B cell (primary cell): ENCODE results near the gene HIC2. TPM values are rescaled to one million over a fixed set of nuclear protein-coding genes. Genes with fewer than 3 reads are reported as not detected.
"Not testable (repeated sequence)": the region's sequence is repeated elsewhere in the genome, so short reads cannot be mapped to it uniquely, and the experiment has no call there.

Source experiments
- ATAC-seq: fragments of 200-7000 bp; cut with Tn5 transposase; one replicate; pipeline ENCODE4 v1.10.0; 2021; ENCODE audit warnings: low read depth, mild to moderate bottlenecking, moderate number of reproducible peaks, moderate library complexity
- CTCF ChIA-PET: fragments of 350-600 bp; sonication (Branson Sonifier 250); formaldehyde crosslinking; loops from one replicate; lab custom pipeline; 2021; ENCODE audit warnings: antibody characterized with exemption, inconsistent platforms; lab: Charles Lee
- POLR2A ChIA-PET: fragments of 350-600 bp; sonication (Branson Sonifier 250); formaldehyde crosslinking; loops from one replicate; lab custom pipeline; 2021; ENCODE audit warnings: antibody characterized with exemption; lab: Charles Lee
- DNase-seq: peaks from one replicate; pipeline ENCODE4 v3.0.0; 2013
- H2AFZ ChIP-seq: 2 replicates; pipeline ENCODE4 v1.6.1; 2012; ENCODE audit warnings: mild to moderate bottlenecking, low read depth, low read length; ENCODE audit not compliant: insufficient read depth, poor library complexity, severe bottlenecking
- H3K27ac ChIP-seq, 2 donors: 1 replicate in 1 of 2; 2 replicates in 1 of 2; pipeline ENCODE4 v1.5.1; 2012 to 2013; ENCODE audit warnings: low read length in 2 of 2, mild to moderate bottlenecking in 2 of 2, moderate library complexity in 1 of 2
- H3K27me3 ChIP-seq, 4 experiments: fragments of 200-600 bp in 1 of 4; sonication (generic) in 1 of 4; replicated peaks in 1 of 4; 1 replicate in 2 of 4; 2 replicates in 2 of 4; pipeline versions ENCODE4 v1.6.1 to v1.7.0; 2013 to 2016; ENCODE audit warnings: low read length in 3 of 4, mild to moderate bottlenecking in 2 of 4, mixed read lengths in 1 of 4, moderate library complexity in 1 of 4; ENCODE audit not compliant: insufficient read depth in 4 of 4, control insufficient read depth in 3 of 4; ENCODE audit errors: control extremely low read depth in 1 of 4
- H3K36me3 ChIP-seq, 2 experiments: replicated peaks in 1 of 2; 1 replicate in 1 of 2; 2 replicates in 1 of 2; pipeline versions ENCODE4 v1.6.1 to v1.7.1; 2013; ENCODE audit warnings: low read length in 1 of 2; ENCODE audit not compliant: insufficient read depth in 2 of 2, control insufficient read depth in 1 of 2; ENCODE audit errors: control extremely low read depth in 1 of 2, extremely low read depth in 1 of 2
- H3K4me1 ChIP-seq, 2 donors: fragments of 200-600 bp in 1 of 2; sonication (generic) in 1 of 2; 1 replicate in 1 of 2; 2 replicates in 1 of 2; pipeline versions ENCODE4 v1.5.1 to v1.6.1; 2013 to 2017; ENCODE audit warnings: low read length in 2 of 2; ENCODE audit not compliant: control insufficient read depth in 2 of 2, insufficient read depth in 2 of 2
- H3K4me2 ChIP-seq: replicated peaks from 2 replicates; pipeline ENCODE3; 2012; ENCODE audit warnings: mild to moderate bottlenecking, low read depth, low read length; ENCODE audit not compliant: poor library complexity, severe bottlenecking
- H3K4me3 ChIP-seq, 5 experiments: fragments of 200-600 bp in 1 of 5; sonication (generic) in 1 of 5; 1 replicate in 3 of 5; 2 replicates in 2 of 5; pipeline versions ENCODE4 v1.5.1 to v1.7.0; 2011 to 2016; ENCODE audit warnings: low read length in 4 of 5, mild to moderate bottlenecking in 4 of 5, low read depth in 2 of 5, control low read depth in 1 of 5, moderate library complexity in 1 of 5; ENCODE audit not compliant: insufficient read depth in 1 of 5; ENCODE audit errors: control extremely low read depth in 1 of 5, extremely low read depth in 1 of 5
- H3K79me2 ChIP-seq: fragments of 200-600 bp; sonication (generic); one replicate; pipeline ENCODE4 v1.6.0; 2016; ENCODE audit warnings: low read length; ENCODE audit not compliant: control insufficient read depth, insufficient read depth
- H3K9ac ChIP-seq: fragments of 200-600 bp; sonication (generic); 2 replicates; pipeline ENCODE4 v1.6.1; 2017; ENCODE audit warnings: mild to moderate bottlenecking, low read length, moderate library complexity
- H3K9me3 ChIP-seq, 3 donors: one replicate each; pipeline versions ENCODE4 v1.6.1 to v1.7.1; 2013; ENCODE audit warnings: low read length in 2 of 3; ENCODE audit not compliant: control insufficient read depth in 2 of 3, insufficient read depth in 1 of 3; ENCODE audit errors: control extremely low read depth in 1 of 3
- H4K20me1 ChIP-seq: 2 replicates; pipeline ENCODE4 v1.6.0; 2012; ENCODE audit warnings: mild to moderate bottlenecking, low read length; ENCODE audit not compliant: insufficient read depth, control insufficient read depth, poor library complexity, severe bottlenecking
- H3K27ac Mint-ChIP-seq: one replicate; pipeline ENCODE4 v1.8.0; 2021; ENCODE audit warnings: mixed read lengths
- H3K27me3 Mint-ChIP-seq: one replicate; pipeline ENCODE4 v1.8.0; 2021; ENCODE audit warnings: mixed read lengths
- H3K4me1 Mint-ChIP-seq: one replicate; pipeline ENCODE4 v1.8.0; 2021; ENCODE audit warnings: mixed read lengths
- H3K4me3 Mint-ChIP-seq: one replicate; pipeline ENCODE4 v1.8.0; 2021; ENCODE audit warnings: mixed read lengths
- H3K9me3 Mint-ChIP-seq: one replicate; pipeline ENCODE4 v1.8.0; 2022; ENCODE audit warnings: mixed read lengths; ENCODE audit not compliant: insufficient read depth
- WGBS: methylation state at CpG from one replicate; pipeline ENCODE4 v1.1.5; 2013; ENCODE audit warnings: missing lambda C conversion rate; ENCODE audit not compliant: insufficient coverage; 5-methylcytosine and 5-hydroxymethylcytosine counted together
- intact Hi-C: fragments of 100-400 bp; cut with micrococcal nuclease; formaldehyde crosslinking; loops from one replicate; pipeline ENCODE4 v1.10.0; 2022
- polyA plus RNA-seq: library from polyadenylated mRNA; depleted of rRNA; stranded (reverse); fragments of >200 nt; gene quantifications from 2 replicates; pipeline ENCODE4 v1.2.3, GENCODE V29; 2012
- total RNA-seq, 2 donors: library from RNA; stranded (reverse); fragments of 120-200 nt in 1 of 2; gene quantifications; 1 replicate in 1 of 2; 2 replicates in 1 of 2; pipeline versions ENCODE4 v1.2.3 to v1.2.4, GENCODE V29; 2013 to 2022

Gene HIC2
- total and polyA plus RNA-seq, 2 donors (not counting 1 experiment from before 2014, with no cell fraction given), result 2.9 to 8.1 TPM

DNA sequence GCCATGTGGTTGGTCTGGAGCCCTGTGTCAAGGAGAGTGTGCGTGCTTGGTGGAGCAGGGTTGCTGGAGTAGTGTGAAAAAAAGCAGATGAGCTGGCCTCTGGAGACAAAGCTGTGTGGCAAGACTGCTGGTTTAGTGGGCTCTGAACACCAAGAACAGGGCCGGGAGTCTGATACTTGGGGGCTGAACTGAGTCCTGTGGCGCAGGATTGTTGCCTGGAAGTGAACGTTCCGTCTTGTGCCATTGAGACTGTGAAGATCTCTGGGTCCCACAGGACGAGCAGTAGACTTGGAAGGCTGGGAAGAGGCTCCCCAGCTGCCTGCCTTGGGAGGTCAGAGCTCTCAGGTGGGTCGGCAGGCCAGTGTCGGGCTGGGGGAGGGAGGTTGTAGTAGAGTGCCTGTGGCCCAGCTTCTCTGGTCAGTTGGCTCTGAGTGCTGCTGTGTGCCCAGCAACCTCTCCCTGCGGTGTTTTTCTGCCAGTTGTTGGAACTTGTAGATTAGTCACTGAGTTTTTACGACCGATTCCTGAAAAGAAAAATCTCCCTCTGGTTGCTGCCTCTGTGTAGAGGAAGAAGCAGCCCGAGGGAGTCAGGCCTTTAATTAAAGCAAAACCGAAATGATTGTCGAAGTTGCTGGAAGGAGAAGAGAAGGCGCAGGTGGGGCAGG lies 1.9 kb downstream of the HIC2 start:
- DNase-seq, H3K4me3 Mint-ChIP-seq, H3K9ac ChIP-seq, intact Hi-C loops, POLR2A ChIA-PET, H3K9me3 ChIP-seq, H3K27me3 Mint-ChIP-seq, H3K27me3 ChIP-seq, H3K79me2 ChIP-seq, H2AFZ ChIP-seq, H3K9me3 Mint-ChIP-seq, H3K4me1 Mint-ChIP-seq, ATAC-seq, H3K4me1 ChIP-seq, H3K27ac ChIP-seq, H3K36me3 ChIP-seq, H4K20me1 ChIP-seq, H3K4me3 ChIP-seq, H3K27ac Mint-ChIP-seq, H3K4me2 ChIP-seq, CTCF ChIA-PET: not testable (repeated sequence)
- 81% methylated on average over 2 of the region's 15 CpGs for WGBS

DNA sequence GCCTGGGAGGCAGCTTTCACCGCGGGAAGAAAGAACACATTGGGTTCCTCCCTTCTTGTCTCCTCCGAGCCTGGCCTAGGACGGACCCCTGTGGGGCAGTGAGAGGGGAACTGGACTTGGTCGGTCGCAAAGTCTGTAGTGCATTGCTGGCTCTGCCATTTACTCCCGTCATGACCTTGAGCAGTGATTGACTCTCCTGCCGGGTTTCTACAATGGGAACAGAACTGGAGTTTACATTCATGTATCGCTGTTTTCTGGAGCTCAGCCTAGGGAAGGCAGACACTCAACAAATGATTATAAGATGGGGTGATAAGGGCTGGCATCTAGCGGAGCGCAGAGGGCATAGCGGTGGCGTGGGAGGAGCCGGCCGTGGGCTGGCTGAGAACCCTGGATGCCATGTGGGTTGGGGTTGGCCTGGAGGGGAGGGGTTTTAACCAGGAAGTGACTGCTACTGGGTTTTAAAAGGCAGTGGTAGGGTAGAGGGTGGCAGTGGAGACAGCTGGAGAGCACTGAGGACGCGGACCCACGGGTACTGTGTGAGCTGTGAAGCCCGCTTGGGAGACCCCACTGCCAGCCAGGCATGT lies 3.1 kb downstream of the HIC2 start:
- H4K20me1 ChIP-seq, H3K4me2 ChIP-seq, H3K9ac ChIP-seq, H3K27ac ChIP-seq, H3K4me3 Mint-ChIP-seq, H3K36me3 ChIP-seq, DNase-seq, POLR2A ChIA-PET, H3K4me3 ChIP-seq, H3K4me1 Mint-ChIP-seq, H3K9me3 ChIP-seq, H3K4me1 ChIP-seq, H3K27me3 Mint-ChIP-seq, H3K27ac Mint-ChIP-seq, H3K27me3 ChIP-seq, intact Hi-C loops, H2AFZ ChIP-seq, H3K79me2 ChIP-seq, H3K9me3 Mint-ChIP-seq, CTCF ChIA-PET: not testable (repeated sequence)
- ATAC-seq, result peak; percentile 53
- WGBS, result 20% methylated on average over 2 of the region's 19 CpGs

DNA sequence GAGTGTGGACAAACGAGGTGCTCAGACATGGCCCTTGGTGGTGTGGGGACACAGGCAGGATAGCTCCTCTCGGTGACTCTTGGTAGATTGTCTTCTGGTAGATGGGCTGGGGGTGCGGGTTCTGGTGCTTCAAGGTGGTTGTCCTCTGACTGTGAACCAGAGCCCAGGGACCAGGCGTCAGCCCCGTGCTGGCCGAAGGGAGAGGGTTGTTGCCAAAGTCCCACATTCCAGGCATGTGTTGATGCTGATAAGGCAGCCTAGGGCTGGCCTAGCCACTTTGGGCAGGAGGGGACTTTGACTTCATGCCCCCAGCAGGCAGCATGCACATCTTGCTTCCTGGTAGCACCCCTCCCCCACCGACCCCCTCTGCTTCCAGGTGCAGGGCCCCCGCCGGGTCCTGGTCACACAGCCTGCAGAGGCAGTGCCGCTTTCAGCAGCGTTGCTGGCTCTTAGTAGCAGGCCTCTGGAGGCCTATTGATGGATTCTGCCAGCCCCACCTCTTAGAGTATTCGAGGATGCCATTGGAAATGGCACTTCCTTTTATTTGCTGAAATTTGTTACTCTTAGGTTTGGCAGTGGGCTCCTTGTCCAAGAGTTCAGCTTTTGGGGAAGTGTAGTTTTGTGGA lies 7.0 kb downstream of the HIC2 start:
- H3K9me3 Mint-ChIP-seq, H3K4me1 ChIP-seq, H3K4me2 ChIP-seq, CTCF ChIA-PET, H3K27me3 Mint-ChIP-seq, H3K79me2 ChIP-seq, H3K27me3 ChIP-seq, H2AFZ ChIP-seq, H3K4me3 Mint-ChIP-seq, H3K9me3 ChIP-seq, H3K4me3 ChIP-seq, DNase-seq, H3K9ac ChIP-seq, H4K20me1 ChIP-seq, H3K4me1 Mint-ChIP-seq, H3K36me3 ChIP-seq, H3K27ac Mint-ChIP-seq, ATAC-seq, intact Hi-C loops, POLR2A ChIA-PET, H3K27ac ChIP-seq: not testable (repeated sequence)
- no CpG with 5 or more reads among the region's 12 CpGs for WGBS
